Stimulated activated CD4-positive, alpha-beta T cell treated with anti-CD3 and anti-CD28 coated beads, Interleukin-12 subunit alpha, Interleukin-12 subunit beta, amount 100 ng/mL, for 4 hours (primary cell): ENCODE data around the gene SMARCD2.

Experiments
- DNase-seq: peaks from one replicate; pipeline ENCODE4 v3.0.0-alpha.2; 2020

Gene SMARCD2

DNA sequence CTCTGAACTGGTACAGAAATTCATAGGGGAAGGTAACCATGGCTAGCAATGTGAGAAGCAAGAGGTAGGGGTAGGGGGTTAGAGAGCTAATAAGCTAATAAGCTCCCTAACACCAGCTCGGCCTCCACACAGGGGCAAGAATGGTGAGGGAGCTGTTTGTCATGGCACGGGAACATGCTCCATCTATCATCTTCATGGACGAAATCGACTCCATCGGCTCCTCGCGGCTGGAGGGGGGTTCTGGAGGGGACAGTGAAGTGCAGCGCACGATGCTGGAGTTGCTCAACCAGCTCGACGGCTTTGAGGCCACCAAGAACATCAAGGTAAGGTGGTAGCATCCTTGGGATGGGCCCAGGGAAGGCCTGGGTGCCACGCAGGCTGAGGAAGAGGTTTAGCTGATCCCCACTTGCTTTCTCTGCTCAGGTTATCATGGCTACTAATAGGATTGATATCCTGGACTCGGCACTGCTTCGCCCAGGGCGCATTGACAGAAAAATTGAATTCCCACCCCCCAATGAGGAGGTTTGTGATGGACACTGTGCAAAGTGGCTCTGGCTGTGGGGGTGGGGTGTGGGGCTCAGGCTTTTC, 11.5 kb downstream of the SMARCD2 start:
- DNase-seq, result no peak

DNA sequence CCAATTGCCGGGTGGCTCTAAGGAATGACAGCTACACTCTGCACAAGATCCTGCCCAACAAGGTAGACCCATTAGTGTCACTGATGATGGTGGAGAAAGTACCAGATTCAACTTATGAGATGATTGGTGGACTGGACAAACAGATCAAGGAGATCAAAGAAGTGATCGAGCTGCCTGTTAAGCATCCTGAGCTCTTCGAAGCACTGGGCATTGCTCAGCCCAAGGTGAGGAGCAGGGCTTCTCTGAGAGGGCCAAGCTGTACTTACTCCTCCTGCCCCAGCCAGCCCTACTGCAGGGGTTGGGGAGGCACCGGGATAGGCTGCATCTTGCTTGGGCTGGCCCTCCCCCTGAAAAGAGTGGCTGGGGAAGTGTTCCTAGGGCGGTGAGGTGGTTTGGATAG, 12.2 kb downstream of the SMARCD2 start:
- DNase-seq, result no peak

- DNase-seq, result no peak
Measured at GRCh38 chr17:63828936-63829335, 13.5 kb downstream of the SMARCD2 start.

DNA sequence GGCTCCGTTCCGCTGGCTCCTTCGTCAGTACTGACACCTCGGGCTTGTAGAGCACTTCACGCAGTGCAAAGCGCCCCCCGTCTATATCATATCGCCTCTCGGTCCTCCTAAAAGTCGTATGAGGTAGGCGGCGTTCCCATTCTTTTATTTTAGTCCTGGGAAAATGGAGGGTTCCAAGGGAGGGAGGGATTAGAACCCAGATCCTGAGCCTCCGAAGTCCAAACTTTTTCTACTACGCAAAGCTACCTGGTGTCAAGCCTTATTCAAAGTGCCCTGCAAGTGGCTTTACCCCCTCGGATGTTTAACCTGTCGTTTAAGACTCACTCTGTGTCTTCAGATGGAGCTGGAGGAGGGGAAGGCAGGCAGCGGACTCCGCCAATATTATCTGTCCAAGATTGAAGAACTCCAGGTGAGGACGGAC, 14.7 kb downstream of the SMARCD2 start:
- DNase-seq, result no peak

DNA sequence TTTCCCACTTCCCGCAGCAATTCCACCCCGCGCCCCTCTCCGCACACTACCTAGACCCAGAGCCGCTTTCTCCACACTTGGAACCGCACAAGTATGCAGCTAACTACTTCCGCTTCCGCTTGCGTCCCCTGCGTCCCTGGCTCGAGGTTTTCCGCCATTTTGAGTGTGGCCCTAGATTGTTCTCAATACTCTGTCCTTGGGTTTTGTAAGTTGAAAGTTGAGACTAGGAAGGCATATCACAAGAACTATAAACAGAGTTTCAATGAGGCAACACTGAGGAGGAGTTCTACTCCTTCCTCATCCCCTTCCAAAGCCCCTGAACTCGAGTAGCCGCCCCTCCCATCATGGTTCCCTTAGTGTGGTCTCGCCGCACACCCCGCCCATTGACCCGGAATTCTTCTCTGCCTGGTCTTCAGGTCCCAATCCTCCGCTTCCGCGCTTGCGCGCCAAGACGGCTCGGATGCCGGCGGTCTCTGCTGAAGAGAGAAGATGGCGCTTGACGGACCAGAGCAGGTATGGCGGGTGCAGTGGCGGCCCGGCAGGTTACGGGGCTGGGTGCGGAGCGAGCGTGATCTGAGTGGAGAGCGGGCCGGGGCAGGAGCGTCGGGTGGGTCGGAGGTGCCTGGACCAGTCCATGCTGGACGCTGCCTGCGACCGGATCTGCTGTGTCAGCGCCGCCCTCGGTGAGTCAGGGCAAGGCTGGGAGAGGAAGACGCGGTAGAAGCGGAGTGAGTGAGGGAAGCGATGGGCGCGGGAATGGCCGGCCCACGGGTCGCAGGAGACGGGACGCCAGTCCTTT, 15.3 kb downstream of the SMARCD2 start, which contains the start of the genes FTSJ3 and PSMC5:
Gene FTSJ3 (minus strand): TSS at position 662 of the 799 bp plus-strand sequence. CDS start 761 bp downstream, outside the sequence.
Gene PSMC5 (plus strand): TSS at position 430 of the 799 bp plus-strand sequence. CDS start 60 bp downstream, at position 490.
- peak; percentile 91 for DNase-seq

DNA sequence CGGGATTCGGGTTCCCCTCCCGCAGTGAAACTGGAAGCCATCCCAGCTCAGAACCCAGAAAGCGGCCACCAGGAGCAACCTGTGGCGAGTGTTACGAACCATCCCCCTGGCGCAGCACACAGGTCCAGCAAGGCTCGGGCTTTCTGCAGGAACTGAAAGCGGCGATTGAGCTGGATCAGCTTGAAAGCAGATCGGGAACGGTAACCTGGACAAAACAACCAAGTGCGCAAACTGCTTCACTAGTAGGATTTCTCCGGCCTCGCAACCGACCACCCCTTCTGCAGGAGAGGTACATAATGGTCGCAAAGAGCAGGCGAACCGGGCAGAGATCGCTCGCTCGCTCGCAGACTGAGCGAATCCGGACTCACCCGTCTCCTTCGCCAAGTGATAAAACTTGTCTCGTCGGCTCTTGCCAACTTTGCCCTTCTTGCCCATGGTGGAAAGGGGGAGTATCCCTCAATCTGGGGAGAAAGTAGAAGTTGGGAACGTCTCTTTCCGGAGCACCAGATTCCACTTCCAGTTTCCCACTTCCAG, 15.9 kb downstream of the SMARCD2 start:
- DNase-seq, result no peak

GRCh38 chr17:63824362-63824761, 18.1 kb downstream of the SMARCD2 start:
- no peak for DNase-seq

GRCh38 chr17:63823659-63824331, 18.7 kb downstream of the SMARCD2 start:
- no peak for DNase-seq

- DNase-seq, result no peak
Measured at GRCh38 chr17:63822537-63822936, 19.9 kb downstream of the SMARCD2 start.

DNA sequence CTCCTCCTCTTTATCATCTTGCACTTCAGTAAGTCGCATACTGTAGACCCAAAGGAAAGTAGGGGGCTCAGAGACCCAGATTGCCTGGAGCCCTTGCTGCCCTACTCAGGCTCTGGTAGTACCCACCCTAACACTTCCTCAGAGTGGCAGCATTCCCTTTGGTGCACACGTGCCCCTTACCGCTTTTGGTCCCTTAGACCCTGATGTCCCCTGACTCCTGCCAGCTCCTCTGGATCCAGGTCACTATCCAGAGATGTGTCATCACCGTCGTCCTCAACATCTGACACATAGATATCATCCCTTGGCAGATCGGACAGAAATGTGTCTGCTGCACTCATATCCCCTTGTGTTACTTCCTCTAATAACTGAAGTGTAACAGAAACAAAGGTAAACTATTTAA, 20.7 kb downstream of the SMARCD2 start:
- DNase-seq, result no peak

DNA sequence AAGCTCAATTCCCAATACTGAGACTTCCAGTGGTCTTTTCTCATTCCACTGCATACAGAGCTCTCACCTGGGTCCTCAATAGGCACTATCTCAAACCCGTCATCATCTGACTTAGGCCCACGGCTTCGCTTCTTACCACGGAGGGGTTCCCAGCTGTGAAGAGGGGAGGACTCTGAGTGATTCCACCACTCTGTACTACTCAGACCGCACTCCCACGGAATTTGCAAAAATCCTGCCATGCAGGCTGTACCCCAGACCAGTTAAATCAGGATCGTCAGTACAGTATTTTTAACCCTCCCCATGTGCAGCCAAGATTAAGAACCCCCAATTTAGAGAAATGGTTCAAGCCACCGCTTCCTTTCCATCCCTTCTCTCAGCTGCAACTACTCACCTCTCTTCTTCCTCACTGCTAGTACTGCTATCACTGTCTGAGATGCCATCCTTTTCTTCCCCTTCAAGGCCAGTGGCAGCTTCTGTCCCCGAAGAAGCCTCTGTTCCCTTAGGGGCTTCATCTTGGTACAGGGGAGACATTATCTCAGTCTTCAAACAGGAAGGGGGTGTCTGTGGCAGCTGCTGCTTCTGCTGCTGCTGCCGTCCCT, 21.4 kb downstream of the SMARCD2 start:
- DNase-seq, result no peak

GRCh38 chr17:63819585-63820537, 22.6 kb downstream of the SMARCD2 start:
- DNase-seq, result no peak

DNA sequence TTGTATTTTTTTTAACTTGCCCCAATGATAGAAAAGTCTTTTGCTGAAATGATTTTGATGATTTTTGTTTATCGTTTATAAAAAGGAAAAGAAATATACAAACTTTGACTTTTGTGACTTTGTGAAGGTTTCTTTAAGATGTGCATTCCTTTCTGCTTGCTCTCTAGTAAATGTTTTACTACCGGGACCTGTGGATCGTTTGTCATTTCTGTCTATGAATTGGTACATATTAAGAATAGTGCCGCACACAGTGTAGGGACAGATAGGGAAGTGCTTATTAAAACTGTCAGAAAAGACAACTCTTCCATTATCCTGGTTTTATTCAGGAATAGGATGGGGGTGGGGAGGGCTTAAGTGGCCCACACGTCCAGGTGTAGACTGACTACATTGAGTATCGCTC, 23.4 kb downstream of the SMARCD2 start:
- DNase-seq, result no peak

- DNase-seq, result no peak
Measured at GRCh38 chr17:63817736-63818385, 24.6 kb downstream of the SMARCD2 start.

DNA sequence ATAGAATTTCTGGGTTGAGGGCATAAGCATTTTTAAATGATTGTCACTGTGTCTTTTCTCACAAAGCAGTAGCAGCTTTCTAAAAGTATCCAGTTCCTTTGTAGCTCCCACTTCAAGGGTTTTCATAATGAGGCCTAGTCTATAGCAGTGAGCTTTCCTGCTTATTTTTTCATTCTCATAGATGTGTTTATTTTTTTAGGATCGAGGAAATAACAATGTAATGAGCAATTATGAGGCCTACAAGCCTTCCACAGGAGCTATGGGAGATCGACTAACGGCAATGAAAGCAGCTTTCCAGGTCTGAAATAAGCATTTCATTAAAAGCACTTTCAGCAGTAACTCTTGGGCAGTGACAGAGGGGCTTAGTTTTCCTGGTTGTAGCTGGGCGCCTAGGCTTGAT, 25.8 kb downstream of the SMARCD2 start:
- DNase-seq, result no peak

- no peak for DNase-seq
Measured at GRCh38 chr17:63816123-63816522, 26.4 kb downstream of the SMARCD2 start.

DNA sequence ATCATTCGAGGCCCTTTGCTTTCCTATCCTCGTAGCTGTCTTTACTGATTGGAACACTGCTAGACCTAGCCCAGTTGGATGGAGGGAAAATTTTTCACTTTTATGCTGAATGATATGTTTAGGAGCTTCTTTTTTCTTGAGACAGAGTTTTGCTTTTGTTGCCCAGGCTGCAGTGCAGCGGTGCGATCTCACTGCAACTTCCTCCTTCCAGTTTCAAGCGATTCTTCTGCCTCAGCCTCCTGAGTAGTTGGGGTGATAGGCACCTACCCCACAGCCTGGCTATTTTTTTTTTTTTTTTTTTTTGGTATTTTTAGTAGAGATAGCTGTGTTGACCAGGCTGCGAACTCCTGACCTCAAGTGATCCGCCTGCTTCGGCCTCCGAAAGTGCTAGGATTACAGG, 32.5 kb downstream of the SMARCD2 start:
- no peak for DNase-seq

DNA sequence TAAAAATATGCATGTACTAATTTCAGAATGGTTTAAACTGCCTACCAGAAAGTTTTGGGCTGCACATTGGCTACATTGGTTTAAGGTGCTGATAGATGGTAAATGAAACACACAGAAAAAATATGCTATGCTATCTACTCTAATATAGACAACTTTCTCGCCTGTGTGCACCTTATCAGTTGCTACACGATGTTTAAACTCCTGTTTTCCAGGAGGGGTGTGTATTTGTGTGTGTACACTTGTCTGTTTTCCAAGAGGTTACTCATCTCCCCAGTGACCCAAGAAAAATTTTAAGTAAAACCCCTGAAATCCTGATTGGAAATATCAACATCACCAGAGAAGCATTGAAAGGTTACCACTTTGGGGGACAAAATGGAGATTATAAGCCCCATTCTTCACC, 36.9 kb downstream of the SMARCD2 start:
- no peak for DNase-seq

DNA sequence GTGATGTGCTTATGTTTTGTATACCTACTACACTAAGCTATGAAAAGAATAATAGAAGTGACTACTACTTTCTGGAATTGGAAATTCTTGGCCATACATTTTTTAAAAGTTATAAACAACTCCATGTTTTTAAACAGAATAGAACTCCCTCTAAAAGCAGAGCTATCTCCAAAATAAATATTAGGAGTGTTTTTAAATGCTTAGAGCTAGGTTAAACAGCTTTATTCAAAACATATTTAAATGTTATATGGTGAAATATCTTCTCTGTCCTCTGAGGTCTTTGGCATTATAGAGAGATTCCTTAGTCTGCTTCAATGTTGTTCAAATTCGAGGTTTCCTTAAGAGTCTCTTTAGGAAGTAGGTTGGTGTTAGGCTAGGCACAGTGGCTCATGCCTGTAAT, 38.2 kb downstream of the SMARCD2 start:
- no peak for DNase-seq

GRCh38 chr17:63800783-63801182, 41.7 kb downstream of the SMARCD2 start:
- DNase-seq, result no peak

DNA sequence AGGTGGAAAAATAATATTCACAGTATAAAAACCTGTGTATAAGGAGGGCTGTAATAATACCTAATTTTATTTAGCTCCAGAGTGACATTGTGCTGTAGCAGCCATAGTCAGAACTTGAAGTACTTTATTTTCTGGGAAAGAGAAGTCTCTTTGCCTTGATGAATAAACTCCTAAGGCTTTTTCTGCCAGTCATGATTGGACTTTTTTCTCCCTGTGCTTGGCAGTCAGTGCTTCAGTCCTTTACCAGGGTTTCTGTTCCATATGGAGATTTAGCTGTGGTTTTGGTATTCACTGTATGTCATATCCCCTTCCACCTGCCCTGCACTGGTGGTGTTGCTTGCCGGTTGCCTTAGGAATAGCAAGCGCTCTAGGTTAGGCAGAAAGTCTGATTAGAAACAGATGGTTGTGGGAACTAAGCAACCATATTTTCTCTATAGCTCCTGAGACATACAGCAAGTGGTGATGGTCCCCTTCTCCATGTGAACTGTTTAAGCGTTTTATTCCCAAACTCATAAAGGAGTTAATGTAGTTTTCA, 43.8 kb downstream of the SMARCD2 start:
- no peak for DNase-seq
